GM12865 (cell line): ENCODE data around the gene TBC1D2.

Source experiments
- DNase-seq: peaks from one replicate; pipeline ENCODE4 v3.0.0; 2010; ENCODE audit warnings: low read depth
- H3K4me3 ChIP-seq: 2 replicates; pipeline ENCODE4 v1.5.1; 2011; ENCODE audit warnings: mild to moderate bottlenecking, low read depth, low read length, control low read depth
- TF ChIP-seq, protein P1 (sequence below): IDR thresholded peaks from 2 replicates; pipeline ENCODE4 v1.5.1; 2011; ENCODE audit warnings: low read length, control low read depth, low read depth, inconsistent platforms; ENCODE audit not compliant: insufficient read depth; ENCODE audit errors: missing control alignments

TBC1D2 gene

DNA sequence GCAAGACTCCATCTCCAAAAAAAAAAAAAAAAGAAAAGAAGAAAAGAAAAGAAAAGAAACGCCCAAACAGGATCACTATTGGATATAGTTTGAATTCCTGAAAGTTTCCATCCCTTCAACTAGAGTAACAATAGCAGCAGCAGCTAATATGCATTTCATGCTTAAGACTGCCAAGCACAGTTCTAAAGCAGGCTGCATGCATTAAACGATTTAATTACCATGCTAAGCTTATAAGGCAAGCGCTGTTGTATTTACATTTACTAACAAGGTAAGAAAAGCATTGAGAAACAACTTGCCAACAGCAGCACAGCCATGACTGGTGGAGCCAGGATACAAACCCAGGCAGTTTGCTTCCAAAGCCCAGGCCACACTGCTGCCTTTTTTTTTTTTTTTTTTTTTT, 13.0 kb downstream of the TBC1D2 start:
- TF ChIP-seq, protein P1, sequence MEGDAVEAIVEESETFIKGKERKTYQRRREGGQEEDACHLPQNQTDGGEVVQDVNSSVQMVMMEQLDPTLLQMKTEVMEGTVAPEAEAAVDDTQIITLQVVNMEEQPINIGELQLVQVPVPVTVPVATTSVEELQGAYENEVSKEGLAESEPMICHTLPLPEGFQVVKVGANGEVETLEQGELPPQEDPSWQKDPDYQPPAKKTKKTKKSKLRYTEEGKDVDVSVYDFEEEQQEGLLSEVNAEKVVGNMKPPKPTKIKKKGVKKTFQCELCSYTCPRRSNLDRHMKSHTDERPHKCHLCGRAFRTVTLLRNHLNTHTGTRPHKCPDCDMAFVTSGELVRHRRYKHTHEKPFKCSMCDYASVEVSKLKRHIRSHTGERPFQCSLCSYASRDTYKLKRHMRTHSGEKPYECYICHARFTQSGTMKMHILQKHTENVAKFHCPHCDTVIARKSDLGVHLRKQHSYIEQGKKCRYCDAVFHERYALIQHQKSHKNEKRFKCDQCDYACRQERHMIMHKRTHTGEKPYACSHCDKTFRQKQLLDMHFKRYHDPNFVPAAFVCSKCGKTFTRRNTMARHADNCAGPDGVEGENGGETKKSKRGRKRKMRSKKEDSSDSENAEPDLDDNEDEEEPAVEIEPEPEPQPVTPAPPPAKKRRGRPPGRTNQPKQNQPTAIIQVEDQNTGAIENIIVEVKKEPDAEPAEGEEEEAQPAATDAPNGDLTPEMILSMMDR = no peak
- no peak for DNase-seq

DNA sequence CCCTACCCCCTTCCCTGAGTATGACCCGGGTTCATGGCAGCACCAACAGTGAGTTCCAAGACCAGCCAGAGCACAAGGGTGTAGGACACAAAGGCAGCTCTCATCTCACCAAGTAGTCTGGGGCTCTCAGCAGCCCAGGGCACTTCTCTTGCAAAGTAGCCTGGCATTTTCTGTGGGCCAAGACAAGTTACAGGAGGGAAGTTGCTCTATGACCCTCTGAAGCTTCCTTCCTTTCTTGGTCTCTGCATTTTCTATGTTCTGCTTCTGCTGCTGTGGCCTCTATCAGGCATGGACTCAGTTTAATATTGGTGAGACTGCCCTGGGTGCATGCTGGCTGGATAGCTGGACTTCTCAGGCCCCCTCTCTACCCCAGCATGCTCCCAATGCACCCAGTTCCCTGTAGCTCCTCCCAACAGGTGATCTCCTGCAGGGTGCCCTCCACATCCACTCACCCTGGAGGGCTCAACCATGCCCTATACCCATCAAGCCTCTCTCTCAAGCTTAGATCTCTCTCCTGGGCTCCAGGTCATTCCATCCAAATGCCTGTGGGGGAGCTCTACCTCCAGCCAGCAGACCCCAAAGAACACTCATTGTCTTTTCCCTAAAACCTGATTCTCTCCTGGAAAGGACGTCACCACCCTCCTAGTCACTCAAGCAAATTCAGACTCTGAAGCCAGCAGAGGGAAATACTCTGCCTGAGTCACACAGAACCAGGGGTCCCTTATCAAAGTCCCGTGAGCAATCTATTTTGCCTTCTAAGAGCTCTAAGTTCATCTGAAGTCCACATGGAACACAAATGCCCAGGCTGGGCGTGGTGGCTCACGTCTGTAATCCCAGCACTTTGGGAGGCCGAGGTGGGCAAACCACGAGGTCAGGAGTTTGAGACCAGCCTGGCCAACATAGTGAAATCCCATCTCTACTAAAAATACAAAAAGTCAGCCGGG, 13.8 kb downstream of the TBC1D2 start:
- TF ChIP-seq, protein P1 = no peak
- no peak overlapping the region for H3K4me3 ChIP-seq
- DNase-seq = no peak

More for the DNA sequence above, 13.0 kb downstream of the TBC1D2 start:
- no peak overlapping the region for H3K4me3 ChIP-seq

DNA sequence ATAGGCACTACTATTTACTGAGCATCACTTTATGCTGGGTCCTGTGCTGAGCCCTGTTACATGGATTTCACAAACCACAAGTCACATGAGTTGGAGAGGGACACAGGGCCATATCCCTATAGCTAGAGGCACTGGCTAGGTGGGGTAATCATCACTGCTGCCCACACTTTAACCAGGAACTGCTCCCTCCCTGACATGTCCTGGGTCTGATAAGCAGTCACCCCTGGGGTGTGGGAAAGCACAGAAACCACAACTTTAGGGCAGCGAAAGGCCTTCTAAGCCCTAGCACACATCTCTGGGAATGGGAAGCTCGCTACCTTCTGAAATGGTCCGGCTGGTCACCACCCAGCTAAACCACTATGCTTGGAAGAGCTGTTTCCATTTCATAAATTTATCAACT, 15.0 kb downstream of the TBC1D2 start:
- no peak for DNase-seq
- H3K4me3 ChIP-seq = no peak overlapping the region
- TF ChIP-seq, protein P1 = no peak

DNA sequence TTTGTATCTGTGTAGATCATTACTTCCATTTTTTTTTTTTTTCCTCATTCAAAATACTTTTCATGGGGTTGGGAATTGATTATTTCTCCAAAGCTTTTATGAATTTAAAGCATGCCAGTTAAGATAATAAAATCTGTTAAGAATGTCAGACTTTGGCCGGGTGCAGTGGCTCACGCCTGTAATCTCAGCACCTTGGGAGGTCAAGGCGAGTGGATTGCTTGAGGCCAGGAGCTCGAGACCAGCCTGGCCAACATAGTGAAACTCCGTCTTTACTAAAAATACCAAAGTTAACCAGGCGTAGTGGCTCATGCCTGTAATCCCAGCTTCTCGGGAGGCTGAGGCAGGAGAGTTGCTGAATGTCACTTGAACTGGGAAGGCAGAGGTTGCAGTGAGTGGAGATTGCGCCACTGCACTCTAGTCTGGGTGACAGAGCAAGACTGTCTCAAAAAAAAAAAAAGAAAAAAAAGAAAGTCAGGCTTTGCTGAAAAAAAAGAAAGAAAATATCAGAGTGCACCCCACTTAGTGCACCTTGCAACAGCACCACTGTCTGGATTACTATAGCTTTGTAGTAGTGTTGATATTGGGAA, 18.5 kb downstream of the TBC1D2 start:
- no peak for DNase-seq
- TF ChIP-seq, protein P1 = no peak

DNA sequence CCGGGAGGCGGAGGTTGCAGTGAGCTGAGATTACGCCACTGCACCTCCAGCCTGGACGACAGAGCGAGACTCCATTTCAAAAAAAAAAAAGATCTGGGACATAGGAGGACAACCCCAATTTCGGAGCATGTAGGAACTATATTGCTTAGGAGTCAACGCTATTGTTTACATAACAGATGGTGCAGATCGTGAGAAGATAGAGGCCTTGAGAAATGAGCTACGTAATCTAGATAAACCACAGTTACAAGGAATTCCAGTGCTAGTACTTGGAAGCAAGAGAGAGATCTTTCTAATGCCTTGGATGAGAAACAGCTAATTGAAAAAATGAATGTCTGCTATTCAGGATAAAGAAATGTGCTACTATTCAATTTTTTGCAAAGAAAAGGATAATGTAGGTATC, 20.3 kb downstream of the TBC1D2 start:
- TF ChIP-seq, protein P1 = no peak
- H3K4me3 ChIP-seq = no peak overlapping the region
- no peak for DNase-seq

More for the DNA sequence above, 18.5 kb downstream of the TBC1D2 start:
- H3K4me3 ChIP-seq = no peak overlapping the region

DNA sequence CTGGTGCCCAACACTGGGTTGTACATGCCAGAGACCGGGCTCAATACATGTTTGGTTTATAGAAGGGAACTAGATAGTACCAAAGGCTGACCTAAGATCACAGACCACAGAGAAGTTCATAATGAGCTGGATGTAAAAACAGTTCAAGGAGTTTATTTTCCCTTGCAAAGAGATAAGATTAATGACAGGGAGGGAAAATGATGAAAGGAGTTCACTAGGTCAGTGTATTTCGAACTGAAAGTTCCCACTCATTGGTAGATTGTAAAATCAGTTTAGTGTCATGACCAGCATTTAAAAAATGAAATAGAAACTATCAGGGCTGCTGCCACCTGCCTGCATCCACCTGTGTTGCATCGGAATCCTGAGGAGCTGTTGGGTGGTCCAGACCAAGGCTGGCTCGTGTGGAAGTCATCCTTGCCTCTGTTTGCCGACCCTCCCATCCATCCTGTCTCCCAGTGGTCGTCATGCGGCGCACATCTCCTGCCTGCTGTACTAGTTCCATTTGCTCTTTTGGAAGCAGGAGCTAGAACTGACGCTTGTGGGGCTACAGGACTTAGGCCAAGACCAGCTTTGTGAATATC, 21.1 kb downstream of the TBC1D2 start:
- TF ChIP-seq, protein P1 = no peak
- H3K4me3 ChIP-seq = no peak overlapping the region
- DNase-seq = no peak
